Tibial nerve (tissue), 4 donors: Measurements from ENCODE around the gene ADGRE1.

ENCODE experiments used
- EP300 ChIP-seq, 2 donors: sonication (generic); formaldehyde crosslinking; IDR thresholded peaks; one replicate each; pipeline ENCODE4 v1.6.1; 2017; ENCODE audit warnings: antibody characterized with exemption in 2 of 2, mild to moderate bottlenecking in 1 of 2
- POLR2A ChIP-seq, 2 donors: fragments of 450-650 bp; IDR thresholded peaks; one replicate each; pipeline ENCODE4 v1.6.1; 2017; ENCODE audit warnings: antibody characterized with exemption in 2 of 2, mild to moderate bottlenecking in 2 of 2, moderate library complexity in 2 of 2
- TF ChIP-seq, protein P1 (sequence below), 5 experiments: fragments of 200-600 bp in 3 of 5; fragments of 450-650 bp in 2 of 5; sonication (generic) in 3 of 5; IDR thresholded peaks; one replicate each; pipeline ENCODE4 v1.5.1; 2016 to 2019; ENCODE audit warnings: antibody characterized with exemption in 5 of 5, mild to moderate bottlenecking in 3 of 5, moderate library complexity in 2 of 5

- TF ChIP-seq, protein P1, sequence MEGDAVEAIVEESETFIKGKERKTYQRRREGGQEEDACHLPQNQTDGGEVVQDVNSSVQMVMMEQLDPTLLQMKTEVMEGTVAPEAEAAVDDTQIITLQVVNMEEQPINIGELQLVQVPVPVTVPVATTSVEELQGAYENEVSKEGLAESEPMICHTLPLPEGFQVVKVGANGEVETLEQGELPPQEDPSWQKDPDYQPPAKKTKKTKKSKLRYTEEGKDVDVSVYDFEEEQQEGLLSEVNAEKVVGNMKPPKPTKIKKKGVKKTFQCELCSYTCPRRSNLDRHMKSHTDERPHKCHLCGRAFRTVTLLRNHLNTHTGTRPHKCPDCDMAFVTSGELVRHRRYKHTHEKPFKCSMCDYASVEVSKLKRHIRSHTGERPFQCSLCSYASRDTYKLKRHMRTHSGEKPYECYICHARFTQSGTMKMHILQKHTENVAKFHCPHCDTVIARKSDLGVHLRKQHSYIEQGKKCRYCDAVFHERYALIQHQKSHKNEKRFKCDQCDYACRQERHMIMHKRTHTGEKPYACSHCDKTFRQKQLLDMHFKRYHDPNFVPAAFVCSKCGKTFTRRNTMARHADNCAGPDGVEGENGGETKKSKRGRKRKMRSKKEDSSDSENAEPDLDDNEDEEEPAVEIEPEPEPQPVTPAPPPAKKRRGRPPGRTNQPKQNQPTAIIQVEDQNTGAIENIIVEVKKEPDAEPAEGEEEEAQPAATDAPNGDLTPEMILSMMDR (IDR thresholded peaks at IDR 0.05): no peak
- TF ChIP-seq POLR2A (IDR thresholded peaks at IDR 0.05) (no peak), EP300 (IDR thresholded peaks at IDR 0.05) (no peak)
Observed at GRCh38 chr19:6873708-6874431, 13.5 kb upstream of the ADGRE1 start.
